Suprapubic skin (tissue), 3 donors: ENCODE measurements around the gene EHD3.

ENCODE experiments used
- CTCF ChIP-seq, 2 donors: fragments of 200-600 bp in 1 of 2; fragments of 450-650 bp in 1 of 2; sonication (generic) in 1 of 2; IDR thresholded peaks; one replicate each; pipeline ENCODE4 v1.5.1; 2016 to 2019; ENCODE audit warnings: antibody characterized with exemption in 2 of 2, mild to moderate bottlenecking in 1 of 2, moderate library complexity in 1 of 2
- POLR2AphosphoS5 ChIP-seq, 3 donors: sonication (generic); formaldehyde crosslinking; IDR thresholded peaks; one replicate each; pipeline ENCODE4 v1.6.1; 2017; ENCODE audit warnings: antibody characterized with exemption in 3 of 3

- TF ChIP-seq CTCF (IDR thresholded peaks at IDR 0.05) (no peak), POLR2AphosphoS5 (IDR thresholded peaks at IDR 0.05) (no peak)
Observed at GRCh38 chr2:31191931-31192330, 42.0 kb upstream of the EHD3 start.
